ENCODE data around the gene RAMACL. TPM values are rescaled to one million over a fixed set of nuclear protein-coding genes. Genes with fewer than 3 reads are reported as not detected.

Gene RAMACL
- total and polyA plus RNA-seq, 2 experiments from 2014 or later: 1.1 TPM

DNA sequence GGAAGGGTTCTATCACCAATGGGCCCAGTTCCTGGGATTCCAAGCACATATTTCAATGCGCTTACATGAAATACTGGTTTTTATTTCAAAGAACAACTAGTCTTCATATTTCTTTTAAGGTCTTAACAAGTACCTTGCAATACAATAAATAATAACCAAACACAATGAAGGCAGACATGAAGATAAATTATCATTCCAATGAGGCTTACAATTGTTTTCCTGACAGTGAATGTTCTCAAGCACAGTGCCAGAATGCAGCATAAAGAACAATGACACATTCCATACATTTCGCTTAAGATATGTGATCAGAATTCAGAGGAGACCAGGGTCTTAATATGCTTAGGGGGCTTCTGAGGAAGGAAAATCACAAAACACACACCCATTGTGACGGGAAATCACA is 26.3 kb downstream of the RAMACL start:
- Histone ChIP-seq H3K9me2 (replicated peaks; ENCODE audit: insufficient read depth) (no peaks in the 10 kb centered on the region), H3K79me2 (peaks cover 10% of the 10 kb centered on the region), H4K20me1 (ENCODE audit: insufficient read depth, poor library complexity, severe bottlenecking) (no peaks in the 10 kb centered on the region), H3K4me2 (no peak overlapping the region), H3K4me3 (no peak overlapping the region), H3K27me3 (no peaks in the 10 kb centered on the region), H3K27ac (no peak overlapping the region), H3K9me3 (ENCODE audit: low read depth) (no peaks in the 10 kb centered on the region), H3K36me3 (replicated peaks; ENCODE audit: insufficient read depth, low read depth) (no peaks in the 10 kb centered on the region), H2AFZ (no peak overlapping the region), H3K4me1 (ENCODE audit: insufficient read depth) (no peaks in the 10 kb centered on the region)
- no peak for TF ChIP-seq EZH2phosphoT487 (IDR thresholded peaks at IDR 0.05; ENCODE audit: low read depth, severe bottlenecking, unreplicated experiment)
- no peak for TF ChIP-seq EZH2 (IDR thresholded peaks at IDR 0.05; ENCODE audit: borderline replicate concordance)
- TF ChIP-seq CTCF (IDR thresholded peaks at IDR 0.05; ENCODE audit: poor library complexity): no peak
- 98% methylated on average over 3 of the region's 3 CpGs for WGBS (ENCODE audit: low lambda C conversion rate, missing lambda C conversion rate)
- no peak for DNase-seq (ENCODE audit: low spot score)

DNA sequence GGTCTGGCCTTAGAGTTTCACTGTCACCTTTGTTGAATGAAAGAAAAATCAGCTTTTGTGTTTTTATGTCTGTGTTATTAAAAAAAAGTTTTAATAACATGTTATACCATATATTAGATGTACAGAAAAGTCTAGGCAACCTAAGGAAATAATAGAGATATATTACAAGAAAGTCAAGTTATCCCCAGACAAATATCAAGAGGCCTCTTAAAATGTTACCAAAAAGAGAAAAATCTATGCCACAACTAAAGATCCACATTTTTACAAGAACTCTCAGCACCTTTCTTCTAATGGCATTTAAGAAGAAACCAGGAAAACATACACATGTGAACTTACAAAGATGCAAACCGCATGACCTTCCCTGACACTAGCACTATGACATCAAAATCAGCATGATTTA is 26.8 kb downstream of the RAMACL start:
- H3K9me2 ChIP-seq (replicated peaks; ENCODE audit: insufficient read depth): no peaks in the 10 kb centered on the region
- TF ChIP-seq CTCF (IDR thresholded peaks at IDR 0.05; ENCODE audit: poor library complexity): no peak
- TF ChIP-seq EZH2phosphoT487 (IDR thresholded peaks at IDR 0.05; ENCODE audit: low read depth, severe bottlenecking, unreplicated experiment): no peak
- no peak for TF ChIP-seq EZH2 (IDR thresholded peaks at IDR 0.05; ENCODE audit: borderline replicate concordance)
- WGBS (ENCODE audit: low lambda C conversion rate, missing lambda C conversion rate): 95% methylated on average over 1 of the region's 1 CpG

GRCh38 chr6:166559211-166559610 is 27.3 kb downstream of the RAMACL start:
- Histone ChIP-seq H3K4me3 (no peak overlapping the region), H3K9me2 (replicated peaks; ENCODE audit: insufficient read depth) (no peaks in the 10 kb centered on the region), H3K4me2 (no peak overlapping the region), H4K20me1 (ENCODE audit: insufficient read depth, poor library complexity, severe bottlenecking) (no peaks in the 10 kb centered on the region), H3K79me2 (peaks cover 13% of the 10 kb centered on the region), H3K27ac (no peak overlapping the region), H3K9me3 (ENCODE audit: low read depth) (no peaks in the 10 kb centered on the region), H3K4me1 (ENCODE audit: insufficient read depth) (peaks cover under 1% of the 10 kb centered on the region), H3K36me3 (replicated peaks; ENCODE audit: insufficient read depth, low read depth) (no peaks in the 10 kb centered on the region), H2AFZ (no peak overlapping the region), H3K27me3 (no peaks in the 10 kb centered on the region)
- WGBS (ENCODE audit: low lambda C conversion rate, missing lambda C conversion rate): 98% methylated on average over 5 of the region's 5 CpGs
- DNase-seq (ENCODE audit: low spot score): no peak
- TF ChIP-seq CTCF (IDR thresholded peaks at IDR 0.05; ENCODE audit: poor library complexity) (no peak), EZH2phosphoT487 (IDR thresholded peaks at IDR 0.05; ENCODE audit: low read depth, severe bottlenecking, unreplicated experiment) (no peak), EZH2 (IDR thresholded peaks at IDR 0.05; ENCODE audit: borderline replicate concordance) (no peak)

More for the DNA sequence above, 26.8 kb downstream of the RAMACL start:
- Histone ChIP-seq H3K4me1 (ENCODE audit: insufficient read depth) (no peaks in the 10 kb centered on the region), H3K4me2 (no peak overlapping the region), H3K4me3 (no peak overlapping the region), H2AFZ (no peak overlapping the region), H3K27ac (no peak overlapping the region), H3K27me3 (no peaks in the 10 kb centered on the region), H3K79me2 (peaks cover 13% of the 10 kb centered on the region), H3K9me3 (ENCODE audit: low read depth) (no peaks in the 10 kb centered on the region), H3K36me3 (replicated peaks; ENCODE audit: insufficient read depth, low read depth) (no peaks in the 10 kb centered on the region), H4K20me1 (ENCODE audit: insufficient read depth, poor library complexity, severe bottlenecking) (no peaks in the 10 kb centered on the region)
- no peak for DNase-seq (ENCODE audit: low spot score)
